H1 (cell line): ENCODE results near the gene NDFIP2. TPM values are rescaled to one million over a fixed set of nuclear protein-coding genes. Genes with fewer than 3 reads are reported as not detected.

ENCODE experiments used
- CBX8 ChIP-seq: fragments of 300-800, 300-1000 bp; sonication (generic); IDR thresholded peaks from 2 replicates; pipeline ENCODE4 v1.7.1; 2016; ENCODE audit warnings: low read depth, low read length, borderline replicate concordance
- CEBPB ChIP-seq: IDR thresholded peaks from 2 replicates; pipeline ENCODE4 v1.6.1; 2012; ENCODE audit warnings: low read depth, low read length
- EGR1 ChIP-seq: IDR thresholded peaks from 2 replicates; pipeline ENCODE4 v1.6.1; 2011; ENCODE audit warnings: low read depth, low read length, borderline replicate concordance
- EZH2 ChIP-seq: fragments of 200-600 bp; sonication (generic); IDR thresholded peaks from 2 replicates; pipeline ENCODE4 v1.7.1; 2012; ENCODE audit warnings: low read depth, mild to moderate bottlenecking, moderate library complexity, low read length, inconsistent platforms; ENCODE audit not compliant: severe bottlenecking
- FOSL1 ChIP-seq: IDR thresholded peaks from 2 replicates; pipeline ENCODE4 v1.6.1; 2011; ENCODE audit warnings: mild to moderate bottlenecking, low read depth, low read length, moderate library complexity; ENCODE audit not compliant: insufficient read depth
- GTF2F1 ChIP-seq: IDR thresholded peaks from 2 replicates; pipeline ENCODE4 v1.6.1; 2012; ENCODE audit warnings: low read depth, low read length, improper control_type of control experiment, borderline replicate concordance
- HDAC2 ChIP-seq, 2 experiments: fragments of 300-600 bp in 1 of 2; sonication (generic) in 1 of 2; IDR thresholded peaks; 2 replicates each; pipeline ENCODE4 v1.6.1; 2011 to 2012; ENCODE audit warnings: low read depth in 2 of 2, low read length in 2 of 2, mild to moderate bottlenecking in 2 of 2, moderate library complexity in 2 of 2, borderline replicate concordance in 1 of 2, inconsistent platforms in 1 of 2
- HDAC6 ChIP-seq: IDR thresholded peaks from one replicate; pipeline ENCODE4 v1.7.1; 2012; ENCODE audit warnings: low read depth, mild to moderate bottlenecking, inconsistent platforms, low read length, moderate library complexity
- JUN ChIP-seq: IDR thresholded peaks from 2 replicates; pipeline ENCODE4 v1.6.1; 2011; ENCODE audit warnings: low read depth, mild to moderate bottlenecking, improper control_type of control experiment, low read length
- KDM5A ChIP-seq: fragments of 200-600 bp; IDR thresholded peaks from 2 replicates; pipeline ENCODE4 v1.7.1; 2012; ENCODE audit warnings: mild to moderate bottlenecking, low read length, inconsistent platforms, mixed read lengths
- NANOG ChIP-seq: IDR thresholded peaks from 2 replicates; pipeline ENCODE4 v1.6.1; 2011; ENCODE audit warnings: low read length, low read depth, mild to moderate bottlenecking, inconsistent platforms; ENCODE audit not compliant: insufficient read depth, poor library complexity, severe bottlenecking
- NRF1 ChIP-seq: IDR thresholded peaks from 2 replicates; pipeline ENCODE4 v1.6.1; 2011; ENCODE audit warnings: mild to moderate bottlenecking, low read depth, low read length, improper control_type of control experiment
- RAD21 ChIP-seq, 2 experiments: IDR thresholded peaks in 1 of 2; conservative IDR thresholded peaks in 1 of 2; 2 replicates each; pipeline ENCODE4 v1.6.1; 2011; ENCODE audit warnings: low read depth in 2 of 2, low read length in 2 of 2, improper control_type of control experiment in 1 of 2, inconsistent platforms in 1 of 2, mild to moderate bottlenecking in 1 of 2, moderate library complexity in 1 of 2
- RFX5 ChIP-seq: IDR thresholded peaks from 2 replicates; pipeline ENCODE4 v1.6.1; 2011; ENCODE audit warnings: low read depth, low read length, improper control_type of control experiment, borderline replicate concordance
- RXRA ChIP-seq: IDR thresholded peaks from 2 replicates; pipeline ENCODE4 v1.6.1; 2011; ENCODE audit warnings: low read depth, mild to moderate bottlenecking, low read length, moderate library complexity; ENCODE audit not compliant: insufficient read depth
- SP2 ChIP-seq: IDR thresholded peaks from 2 replicates; pipeline ENCODE4 v1.6.1; 2012; ENCODE audit warnings: mild to moderate bottlenecking, low read length, inconsistent platforms
- TAF7 ChIP-seq: optimal IDR thresholded peaks from 2 replicates; pipeline ENCODE3; 2011; ENCODE audit warnings: low read depth, mild to moderate bottlenecking, inconsistent platforms, low read length, moderate library complexity, borderline replicate concordance
- TBP ChIP-seq: IDR thresholded peaks from 2 replicates; pipeline ENCODE4 v1.6.1; 2011; ENCODE audit warnings: low read depth, low read length, improper control_type of control experiment
- YY1 ChIP-seq: IDR thresholded peaks from 2 replicates; pipeline ENCODE4 v1.6.1; 2011; ENCODE audit warnings: low read depth, mild to moderate bottlenecking, low read length
- ZNF274 ChIP-seq: IDR thresholded peaks from 2 replicates; pipeline ENCODE4 v1.7.0; 2012; ENCODE audit warnings: low read length, borderline replicate concordance; ENCODE audit errors: extremely low read depth
- polyA plus RNA-seq, 7 experiments: library from polyadenylated mRNA; depleted of rRNA in 3 of 7; stranded (reverse) in 5 of 7; unstranded in 2 of 7; fragments of >200 nt in 5 of 7; fragments of 200-250 nt in 2 of 7; gene quantifications; 1 replicate in 5 of 7; 2 replicates in 1 of 7; 4 replicates in 1 of 7; pipeline versions ENCODE4 v1.2.1 to v1.2.3, GENCODE V29; 2011 to 2013; ENCODE audit warnings: missing spikeins in 2 of 7, mixed read lengths in 2 of 7
- total RNA-seq: library from RNA; stranded (reverse); fragmentation: NEBNext Ultra II Directional; extraction: Animal tissue kit (Norgen Biotek cat#: 25700); gene quantifications from 2 replicates; pipeline ENCODE4 v1.2.1, GENCODE V29; 2021
- TF ChIP-seq, protein P1 (sequence below): IDR thresholded peaks from 2 replicates; pipeline ENCODE4 v1.6.1; 2012; ENCODE audit warnings: inconsistent platforms

NDFIP2 gene
- total and polyA plus RNA-seq, 2 of the 8 experiments (the other 6 are each of a cell fraction or from before 2014, with no cell fraction given) = 11.1 to 32.9 TPM

DNA sequence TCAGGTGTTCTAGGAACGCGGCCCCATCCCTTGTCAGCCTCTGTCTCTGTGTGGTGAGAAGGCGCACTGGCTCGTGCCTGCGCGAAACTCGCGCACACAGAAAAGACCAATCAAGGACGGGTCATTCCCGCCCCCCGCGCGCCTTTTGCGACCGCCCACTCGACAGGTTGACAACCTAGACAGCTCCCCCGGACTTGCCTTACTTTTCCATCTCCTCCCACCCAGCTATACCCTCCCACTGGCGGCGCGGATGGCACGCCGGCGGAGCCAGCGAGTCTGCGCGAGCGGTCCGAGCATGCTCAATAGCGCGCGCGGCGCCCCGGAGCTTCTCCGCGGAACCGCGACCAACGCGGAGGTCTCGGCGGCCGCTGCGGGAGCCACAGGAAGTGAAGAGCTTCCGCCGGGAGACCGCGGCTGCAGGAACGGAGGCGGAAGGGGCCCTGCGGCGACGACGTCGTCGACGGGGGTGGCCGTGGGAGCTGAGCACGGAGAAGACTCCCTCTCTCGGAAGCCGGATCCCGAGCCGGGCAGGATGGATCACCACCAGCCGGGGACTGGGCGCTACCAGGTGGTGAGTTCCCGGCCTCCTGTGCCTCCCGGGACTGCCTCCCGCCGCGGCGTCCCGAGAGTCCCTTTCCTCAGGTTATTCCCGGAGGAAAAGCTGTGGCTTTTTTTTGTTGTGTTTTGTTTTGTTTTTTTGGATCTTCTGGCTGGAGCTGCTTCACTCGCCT, at the start of gene NDFIP2 (continued):
- TF ChIP-seq, protein P1, sequence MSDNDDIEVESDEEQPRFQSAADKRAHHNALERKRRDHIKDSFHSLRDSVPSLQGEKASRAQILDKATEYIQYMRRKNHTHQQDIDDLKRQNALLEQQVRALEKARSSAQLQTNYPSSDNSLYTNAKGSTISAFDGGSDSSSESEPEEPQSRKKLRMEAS = 0 out of 2 replicates have a peak, but pooled peaks have one; percentile 28
- TF ChIP-seq KDM5A = no peak
- TF ChIP-seq EGR1 = no peak; the same call in 1 of the 2 replicates
- 0 out of 4 replicates have a peak, but pooled peaks of 1 of the 2 experiments have one; percentile 80 for TF ChIP-seq HDAC2 (IDR thresholded peaks at IDR 0.05; ENCODE audit: borderline replicate concordance in 1 of 2, low read depth in 2 of 2, low read length in 2 of 2)
- TF ChIP-seq CBX8 = no peak
- no peak for TF ChIP-seq TBP
- TF ChIP-seq RXRA = no peak
- TF ChIP-seq CEBPB = no peak
- TF ChIP-seq NANOG = no peak
- TF ChIP-seq SP2 = no peak
- TF ChIP-seq JUN = no peak
- TF ChIP-seq GTF2F1 = no peak
- peak; percentile 32 for TF ChIP-seq EZH2
- no peak for TF ChIP-seq RFX5
- no peak for TF ChIP-seq FOSL1
- no peak for TF ChIP-seq YY1
- TF ChIP-seq RAD21 (IDR thresholded peaks at IDR 0.05 in 1 of 2, conservative IDR thresholded peaks at IDR 0.05 in 1 of 2; ENCODE audit: low read depth in 2 of 2, low read length in 2 of 2) = no peak
- no peak for TF ChIP-seq HDAC6
- TF ChIP-seq TAF7 = no peak
- no peak for TF ChIP-seq ZNF274
- TF ChIP-seq NRF1 = 0 out of 2 replicates have a peak, but pooled peaks have one; percentile 26
